Measurements from ENCODE around the gene UTP18. TPM values are rescaled to one million over a fixed set of nuclear protein-coding genes. Genes with fewer than 3 reads are reported as not detected.
A peak's percentile ranks its signal among the peaks of the same experiment; 100 is the strongest.
"Not testable (repeated sequence)": the region's sequence is repeated elsewhere in the genome, so short reads cannot be mapped to it uniquely, and the experiment has no call there.

The UTP18 gene
- total RNA-seq, 2 experiments from 2014 or later: 42.9 to 45.5 TPM

DNA sequence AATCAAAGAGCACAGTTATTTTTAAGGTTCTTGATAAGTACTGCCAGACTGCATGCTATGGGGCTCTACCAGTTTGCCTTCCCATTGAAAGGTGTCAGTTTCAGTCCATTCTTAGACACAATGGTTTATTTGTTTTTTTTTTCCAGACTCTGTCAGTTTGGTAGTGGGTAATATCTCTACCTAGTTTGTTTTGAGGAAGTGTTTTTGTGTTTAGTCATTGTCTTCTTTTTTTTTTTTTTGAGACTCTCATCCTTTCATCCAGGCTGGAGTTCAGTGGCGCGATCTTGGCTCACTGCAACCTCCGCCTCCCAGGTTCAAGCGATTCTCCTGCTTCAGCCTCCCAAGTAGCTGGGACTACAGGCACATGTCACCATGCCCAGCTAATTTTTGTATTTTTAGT is 4.1 kb downstream of the UTP18 start:
- Mint-ChIP-seq H3K27ac (peak overlapping the region; percentile 36), H3K36me3 (ENCODE audit: low read depth) (peaks cover 50% of the 10 kb centered on the region), H3K4me1 (peaks cover 41% of the 10 kb centered on the region)
- H3K4me3 Mint-ChIP-seq, H3K9me3 Mint-ChIP-seq, H3K27me3 Mint-ChIP-seq, POLR2A ChIA-PET, DNase-seq: not testable (repeated sequence)
- CTCF ChIA-PET: interaction anchor here (0.7 kb wide), 1 partner anchor 96 kb away, joined by 4 read pairs; no protein-coding TSS in a partner anchor

DNA sequence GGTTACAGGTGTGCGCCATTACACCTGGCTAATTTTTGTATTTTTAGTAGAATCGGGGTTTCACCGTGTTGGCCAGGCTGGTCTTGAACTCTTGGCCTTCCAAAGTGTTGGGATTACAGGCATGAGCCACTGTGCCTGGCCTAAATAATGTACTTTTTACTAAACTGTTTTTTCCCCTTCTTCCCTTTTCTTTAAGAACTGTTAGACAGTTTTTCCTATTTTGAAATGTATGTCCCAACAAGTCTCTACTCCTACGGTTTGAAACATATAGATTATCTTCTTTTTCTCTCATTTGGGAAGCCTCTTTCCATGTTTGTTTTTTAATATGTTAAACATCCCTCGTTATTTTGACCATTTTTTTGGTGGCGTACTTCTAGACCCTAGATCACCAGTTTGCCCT is 9.6 kb downstream of the UTP18 start:
- H3K36me3 Mint-ChIP-seq (ENCODE audit: low read depth): peaks cover 63% of the 10 kb centered on the region
- H3K4me3 Mint-ChIP-seq: no peak overlapping the region
- no peaks in the 10 kb centered on the region for H3K9me3 Mint-ChIP-seq
- POLR2A ChIA-PET: no interaction called here
- H3K27ac Mint-ChIP-seq: no peak overlapping the region
- H3K4me1 Mint-ChIP-seq: peaks cover 27% of the 10 kb centered on the region
- DNase-seq: no peak
- CTCF ChIA-PET: interaction anchor here (1.0 to 2.0 kb wide), 2 partner anchors 9 to 24 kb away, joined by 4 to 6 read pairs; no protein-coding TSS in a partner anchor
- no peaks in the 10 kb centered on the region for H3K27me3 Mint-ChIP-seq

DNA sequence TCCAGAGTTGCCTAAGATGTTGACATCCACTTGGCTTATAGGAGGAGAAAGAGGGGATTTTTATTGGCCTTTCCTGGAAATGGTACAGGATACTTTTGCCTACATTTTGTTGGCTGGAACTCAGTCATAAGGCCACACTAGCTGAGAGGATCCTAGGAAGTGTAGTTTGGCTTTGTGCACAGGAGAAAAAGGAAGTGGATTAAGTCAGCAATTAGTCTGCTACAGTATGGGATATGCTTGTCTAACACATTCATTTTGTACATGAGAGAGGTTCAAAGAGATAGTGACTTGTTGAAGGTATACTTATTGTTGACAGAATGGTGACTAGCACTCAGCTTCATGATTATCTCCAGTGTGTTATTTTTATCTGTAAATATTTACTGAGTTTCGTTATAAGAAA is 10.3 kb downstream of the UTP18 start:
- POLR2A ChIA-PET: interaction anchor here (0.6 kb wide), 1 partner anchor 9 kb away, joined by 3 read pairs; no protein-coding TSS in a partner anchor
- no peak overlapping the region for H3K27ac Mint-ChIP-seq
- H3K4me3 Mint-ChIP-seq: no peak overlapping the region
- CTCF ChIA-PET: interaction anchor here (0.6 to 2.0 kb wide), 3 partner anchors 9 to 745 kb away, joined by 3 to 6 read pairs (median 3); no protein-coding TSS in a partner anchor
- H3K36me3 Mint-ChIP-seq (ENCODE audit: low read depth): peaks cover 64% of the 10 kb centered on the region
- H3K27me3 Mint-ChIP-seq: no peaks in the 10 kb centered on the region
- no peaks in the 10 kb centered on the region for H3K9me3 Mint-ChIP-seq
- H3K4me1 Mint-ChIP-seq: peaks cover 29% of the 10 kb centered on the region
- no peak for DNase-seq

DNA sequence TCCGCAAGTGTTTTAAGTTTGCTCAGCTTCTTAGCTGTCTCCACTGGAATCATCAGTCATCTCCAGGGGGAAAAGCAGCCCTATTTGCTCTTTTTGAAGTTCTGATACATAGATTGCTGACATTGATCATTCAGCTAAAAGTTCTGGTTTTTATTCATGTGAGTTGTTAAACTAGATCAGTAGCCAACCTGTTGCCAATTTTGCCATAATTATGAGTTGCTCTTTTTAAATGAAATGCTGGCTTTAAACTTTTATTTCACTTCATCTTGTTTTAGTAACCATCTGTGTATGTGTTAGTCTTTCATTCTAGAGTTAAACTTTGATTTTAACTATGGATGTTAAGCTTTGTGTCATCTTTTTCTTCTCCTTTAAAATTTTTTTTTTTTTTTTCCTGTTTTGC is 12.5 kb downstream of the UTP18 start:
- no peak overlapping the region for H3K4me3 Mint-ChIP-seq
- no peaks in the 10 kb centered on the region for H3K9me3 Mint-ChIP-seq
- no peak for DNase-seq
- ChIA-PET POLR2A (no interaction called here), CTCF (interaction anchor here (1.0 to 1.2 kb wide), 2 partner anchors 12 to 18 kb away, joined by 3 read pairs; no protein-coding TSS in a partner anchor)
- no peaks in the 10 kb centered on the region for H3K27me3 Mint-ChIP-seq
- H3K4me1 Mint-ChIP-seq: peaks cover 22% of the 10 kb centered on the region
- H3K36me3 Mint-ChIP-seq (ENCODE audit: low read depth): peaks cover 65% of the 10 kb centered on the region
- no peak overlapping the region for H3K27ac Mint-ChIP-seq

DNA sequence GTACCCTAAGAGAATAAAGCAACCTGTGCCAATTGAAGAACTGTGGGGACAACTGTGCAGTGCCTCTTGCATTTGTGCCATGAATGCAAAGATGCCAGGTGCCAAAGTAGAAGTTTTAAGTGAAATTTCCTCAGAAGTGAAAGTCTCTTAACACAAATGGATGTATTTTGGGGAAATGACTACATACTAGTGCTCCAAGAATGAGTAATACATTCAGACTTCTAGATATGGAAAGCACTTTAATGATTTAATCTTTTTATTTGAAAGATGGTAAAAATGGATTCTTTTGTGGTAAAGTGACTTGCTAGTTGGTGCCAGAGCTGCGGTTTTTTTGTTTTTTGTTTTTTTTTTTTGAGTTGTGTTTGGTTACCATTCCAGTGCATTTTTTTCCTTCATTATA is 15.0 kb downstream of the UTP18 start:
- peaks cover 59% of the 10 kb centered on the region for H3K36me3 Mint-ChIP-seq (ENCODE audit: low read depth)
- no peaks in the 10 kb centered on the region for H3K27me3 Mint-ChIP-seq
- no peaks in the 10 kb centered on the region for H3K9me3 Mint-ChIP-seq
- H3K4me3 Mint-ChIP-seq: no peak overlapping the region
- peaks cover 16% of the 10 kb centered on the region for H3K4me1 Mint-ChIP-seq
- H3K27ac Mint-ChIP-seq: no peak overlapping the region
- DNase-seq: no peak
- POLR2A ChIA-PET: no interaction called here
- CTCF ChIA-PET: interaction anchor here (1.3 kb wide), 1 partner anchor 9 kb away, joined by 3 read pairs; no protein-coding TSS in a partner anchor

DNA sequence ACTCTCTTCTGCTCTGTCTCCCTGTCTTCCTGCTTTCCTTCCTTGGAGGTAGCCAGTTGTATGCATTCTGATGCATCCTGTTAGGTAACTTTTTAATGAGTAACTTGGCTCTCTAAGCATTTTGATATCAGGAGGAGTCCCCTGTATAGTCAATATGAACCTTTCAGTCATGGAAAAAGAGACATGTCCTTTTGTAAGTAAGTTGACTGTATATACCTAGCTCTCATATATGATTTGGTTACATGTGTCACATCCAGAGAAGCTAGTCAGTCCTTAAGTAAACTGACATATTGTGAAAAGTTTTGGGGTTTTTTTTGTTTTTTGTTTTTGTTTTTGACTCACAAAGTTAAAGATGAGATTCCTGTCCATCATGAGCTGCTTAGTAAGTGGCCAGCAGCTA is 18.8 kb downstream of the UTP18 start:
- ChIA-PET CTCF (interaction anchor here (1.2 to 1.3 kb wide), 2 partner anchors 9 to 11 kb away, joined by 3 read pairs; no protein-coding TSS in a partner anchor), POLR2A (no interaction called here)
- H3K27ac Mint-ChIP-seq: no peak overlapping the region
- H3K4me1 Mint-ChIP-seq: peaks cover 3% of the 10 kb centered on the region
- no peaks in the 10 kb centered on the region for H3K9me3 Mint-ChIP-seq
- no peaks in the 10 kb centered on the region for H3K27me3 Mint-ChIP-seq
- DNase-seq: no peak
- peaks cover 53% of the 10 kb centered on the region for H3K36me3 Mint-ChIP-seq (ENCODE audit: low read depth)
- H3K4me3 Mint-ChIP-seq: no peak overlapping the region

DNA sequence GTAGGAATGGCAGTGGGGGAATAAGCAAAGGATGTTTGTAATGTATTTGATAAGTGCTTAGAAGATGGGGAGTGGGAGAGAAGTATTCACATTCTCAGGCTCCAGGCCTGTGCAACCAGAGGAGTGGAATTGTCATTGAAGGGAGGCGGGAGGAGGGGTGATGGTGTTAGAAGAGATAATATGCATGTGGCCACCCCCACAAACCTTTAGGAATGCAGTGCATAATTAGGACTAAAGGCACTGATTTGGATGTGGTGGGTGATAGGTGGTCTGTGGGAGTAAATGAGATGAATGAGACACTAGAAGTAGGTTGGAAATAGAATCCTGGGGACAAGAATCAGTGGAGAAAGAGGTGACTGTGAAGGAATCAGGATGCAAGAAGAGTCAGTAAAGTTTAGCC is 27.1 kb downstream of the UTP18 start:
- CTCF ChIA-PET: interaction anchor here (1.3 kb wide), 1 partner anchor 8 kb away, joined by 3 read pairs; no protein-coding TSS in a partner anchor

DNA sequence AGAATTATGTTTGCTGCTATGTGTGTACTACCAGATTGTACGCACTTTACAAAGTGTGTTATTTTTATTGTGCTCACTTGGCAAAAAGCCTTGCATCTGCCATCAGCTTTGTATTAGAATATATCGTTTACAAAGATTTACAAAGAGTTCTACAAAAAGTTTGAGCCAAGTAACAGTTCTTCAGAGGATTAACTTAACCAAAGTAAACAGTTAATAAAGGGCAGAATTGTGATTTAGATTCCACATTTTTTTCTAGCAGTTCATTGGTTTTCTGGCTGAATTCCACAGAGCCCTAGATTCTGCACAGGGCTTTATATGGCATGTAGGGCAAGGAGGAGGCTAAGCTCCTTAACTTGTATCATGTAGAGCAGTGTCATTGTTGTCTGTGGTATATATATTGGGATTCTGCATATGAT is 29.4 kb downstream of the UTP18 start:
- no peaks in the 10 kb centered on the region for H3K27me3 Mint-ChIP-seq
- H3K27ac Mint-ChIP-seq: no peak overlapping the region
- no peak overlapping the region for H3K4me3 Mint-ChIP-seq
- CTCF ChIA-PET: interaction anchor here (0.8 to 1.6 kb wide), 4 partner anchors 8 to 19 kb away, joined by 3 to 4 read pairs (median 3); no protein-coding TSS in a partner anchor
- no peak for DNase-seq
- peaks cover 64% of the 10 kb centered on the region for H3K36me3 Mint-ChIP-seq (ENCODE audit: low read depth)
- POLR2A ChIA-PET: no interaction called here
- peaks cover 4% of the 10 kb centered on the region for H3K4me1 Mint-ChIP-seq
- no peaks in the 10 kb centered on the region for H3K9me3 Mint-ChIP-seq

More for the DNA sequence above, 27.1 kb downstream of the UTP18 start:
- POLR2A ChIA-PET: no interaction called here
- Mint-ChIP-seq H3K27me3 (no peaks in the 10 kb centered on the region), H3K27ac (no peak overlapping the region), H3K9me3 (no peaks in the 10 kb centered on the region), H3K4me3 (no peak overlapping the region), H3K36me3 (ENCODE audit: low read depth) (peaks cover 61% of the 10 kb centered on the region), H3K4me1 (peaks cover 4% of the 10 kb centered on the region)
- no peak for DNase-seq

DNA sequence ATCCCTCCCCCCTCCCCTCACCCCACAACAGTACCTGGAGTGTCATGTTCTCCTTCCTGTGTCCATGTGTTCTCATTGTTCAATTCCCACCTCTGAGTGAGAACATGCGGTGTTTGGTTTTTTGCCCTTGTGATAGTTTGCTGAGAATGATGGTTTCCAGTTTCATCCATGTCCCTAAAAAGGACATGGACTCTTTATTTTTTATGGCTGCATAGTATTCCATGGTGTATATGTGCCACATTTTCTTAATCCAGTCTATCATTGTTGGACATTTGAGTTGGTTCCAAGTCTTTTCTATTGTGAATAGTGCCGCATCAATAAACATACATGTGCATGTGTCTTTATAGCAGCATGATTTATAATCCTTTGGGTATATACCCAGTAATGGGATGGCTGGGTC is 34.0 kb downstream of the UTP18 start:
- CTCF ChIA-PET, DNase-seq, H3K27me3 Mint-ChIP-seq, H3K9me3 Mint-ChIP-seq, H3K4me1 Mint-ChIP-seq, POLR2A ChIA-PET, H3K27ac Mint-ChIP-seq, H3K4me3 Mint-ChIP-seq: not testable (repeated sequence)
- H3K36me3 Mint-ChIP-seq (ENCODE audit: low read depth): peaks cover 53% of the 10 kb centered on the region

DNA sequence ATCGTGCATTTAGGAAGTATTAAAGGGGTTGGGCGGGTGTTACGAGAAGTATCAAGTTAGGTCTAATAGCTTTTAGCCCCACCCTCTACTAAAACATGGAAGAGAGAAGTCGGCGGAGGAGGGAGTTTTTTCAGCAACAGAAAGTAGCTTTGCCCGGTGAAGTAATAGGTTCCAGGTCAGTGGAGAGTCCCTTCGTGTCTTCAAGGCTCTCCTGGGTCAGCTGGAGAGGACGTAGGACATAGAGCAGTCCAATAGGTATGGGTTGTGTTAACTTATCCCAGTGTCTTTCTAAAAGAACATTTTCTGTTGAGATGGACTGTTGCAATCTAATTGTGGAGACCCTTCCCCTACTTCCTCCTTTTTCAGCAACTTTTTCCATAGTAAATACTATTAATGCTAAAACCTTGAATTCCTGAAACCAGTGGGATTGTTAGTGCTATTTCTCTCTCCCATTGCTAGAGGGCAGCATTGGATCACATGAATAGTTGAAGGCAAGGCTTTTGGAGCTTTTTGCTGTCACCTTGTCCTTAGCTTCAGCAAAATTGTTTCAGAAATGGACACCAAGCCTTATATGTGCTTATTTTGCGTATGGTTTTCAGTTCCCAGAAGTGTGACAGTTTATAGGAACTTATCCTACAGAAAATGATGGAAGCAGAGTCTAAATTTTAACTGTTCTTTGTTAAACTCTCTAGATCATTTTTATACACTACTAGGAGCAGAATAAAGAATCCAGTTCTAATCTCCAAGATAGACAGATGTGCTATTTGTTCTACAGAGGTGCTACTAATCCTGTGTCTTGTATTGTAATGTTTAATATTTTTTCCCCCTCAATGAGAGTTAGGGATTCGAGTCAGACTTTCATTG is 38.4 kb downstream of the UTP18 start:
- H3K27me3 Mint-ChIP-seq: no peaks in the 10 kb centered on the region
- H3K27ac Mint-ChIP-seq: no peak overlapping the region
- CTCF ChIA-PET: interaction anchor here (0.6 to 1.3 kb wide), 7 partner anchors 9 to 466 kb away, joined by 3 to 4 read pairs (median 3); no protein-coding TSS in a partner anchor
- H3K4me3 Mint-ChIP-seq: no peak overlapping the region
- POLR2A ChIA-PET: no interaction called here
- no peaks in the 10 kb centered on the region for H3K9me3 Mint-ChIP-seq
- peaks cover 24% of the 10 kb centered on the region for H3K36me3 Mint-ChIP-seq (ENCODE audit: low read depth)
- peaks cover 7% of the 10 kb centered on the region for H3K4me1 Mint-ChIP-seq
- peak; percentile 13 for DNase-seq

DNA sequence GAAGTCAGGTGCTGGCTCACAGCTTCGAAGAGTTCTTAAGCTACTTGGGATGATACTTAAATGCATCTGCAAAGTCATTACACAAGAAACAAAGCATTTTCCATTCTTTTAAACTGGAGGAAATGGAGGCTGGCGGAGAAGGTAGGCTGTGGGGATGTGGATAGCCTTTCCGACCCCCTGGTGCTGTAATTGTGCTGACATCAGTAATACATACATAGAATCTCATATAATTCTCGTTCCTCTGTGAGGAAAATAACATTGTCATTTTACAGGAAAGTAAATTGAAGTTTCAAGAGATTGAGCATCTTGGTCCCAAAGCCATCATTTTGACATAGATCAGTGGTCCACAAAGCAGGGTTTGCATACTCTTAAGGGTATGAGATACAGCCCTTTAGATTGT is 39.5 kb downstream of the UTP18 start:
- Mint-ChIP-seq H3K27me3 (no peaks in the 10 kb centered on the region), H3K27ac (no peak overlapping the region), H3K4me1 (peaks cover 7% of the 10 kb centered on the region), H3K4me3 (no peak overlapping the region), H3K36me3 (ENCODE audit: low read depth) (peaks cover 15% of the 10 kb centered on the region), H3K9me3 (no peaks in the 10 kb centered on the region)
- POLR2A ChIA-PET: interaction anchor here (0.6 kb wide), 1 partner anchor 364 kb away, joined by 3 read pairs; no protein-coding TSS in a partner anchor
- CTCF ChIA-PET: interaction anchor here (1.3 kb wide), 1 partner anchor 10 kb away, joined by 4 read pairs; no protein-coding TSS in a partner anchor
- DNase-seq: no peak

DNA sequence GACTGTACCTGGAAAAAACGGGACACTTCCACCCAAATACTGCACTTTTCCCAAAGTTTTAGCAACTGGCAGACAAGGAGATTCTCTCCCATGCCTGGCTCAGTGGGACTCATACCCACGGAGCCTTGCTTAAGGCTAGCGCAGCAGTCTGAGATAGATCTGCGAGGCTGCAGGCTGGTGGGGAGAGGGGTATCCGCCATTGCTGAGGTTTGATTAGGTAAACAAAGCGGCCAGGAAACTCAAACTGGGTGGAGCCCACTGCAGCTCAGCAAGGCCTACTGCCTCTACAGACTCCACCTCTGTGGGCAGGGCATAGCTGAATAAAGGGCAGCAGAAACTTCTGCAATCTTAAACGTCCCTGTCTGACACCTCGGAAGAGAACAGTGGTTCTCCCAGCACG is 44.8 kb downstream of the UTP18 start:
- Mint-ChIP-seq H3K4me3 (no peak overlapping the region), H3K27ac (no peak overlapping the region), H3K4me1 (no peaks in the 10 kb centered on the region), H3K27me3 (peaks cover 19% of the 10 kb centered on the region), H3K9me3 (peaks cover 6% of the 10 kb centered on the region), H3K36me3 (ENCODE audit: low read depth) (peaks cover 3% of the 10 kb centered on the region)
- ChIA-PET POLR2A (no interaction called here), CTCF (interaction anchor here (0.6 kb wide), 2 partner anchors 124 to 654 kb away, joined by 3 to 4 read pairs; no protein-coding TSS in a partner anchor)
- DNase-seq: no peak

DNA sequence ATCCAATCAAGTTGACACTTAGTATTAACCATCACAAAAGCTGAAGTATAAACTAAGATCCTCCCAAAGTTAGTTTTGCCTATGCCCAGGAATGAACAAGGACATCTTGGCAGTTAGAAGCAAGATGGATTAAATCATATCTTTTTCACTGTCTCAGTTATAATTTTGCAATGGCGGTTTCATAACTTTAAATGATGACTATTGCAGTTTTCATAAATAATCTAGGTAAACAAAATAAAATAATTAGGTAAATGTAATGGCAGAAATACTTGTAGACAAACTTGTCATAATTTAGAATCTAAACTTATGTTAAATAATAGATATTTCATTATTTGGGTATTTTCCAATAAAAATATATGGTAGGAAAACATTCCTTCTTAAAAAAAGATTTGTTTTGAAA is 51.7 kb downstream of the UTP18 start:
- H3K9me3 Mint-ChIP-seq; H3K36me3 Mint-ChIP-seq (ENCODE audit: low read depth); H3K4me1 Mint-ChIP-seq; DNase-seq; CTCF ChIA-PET; H3K4me3 Mint-ChIP-seq; POLR2A ChIA-PET; H3K27ac Mint-ChIP-seq: not testable (repeated sequence)
- peaks cover 20% of the 10 kb centered on the region for H3K27me3 Mint-ChIP-seq
